ENCODE results near the gene STXBP5. TPM values are rescaled to one million over a fixed set of nuclear protein-coding genes. Genes with fewer than 3 reads are reported as not detected.

Gene STXBP5
- polyA plus RNA-seq, 1 of the 3 experiments (the other 2 are of a cell fraction), result 9.9 TPM

GRCh38 chr6:147173140-147173539, 31.1 kb upstream of the STXBP5 start (continued):
- no peak for TF ChIP-seq PBX3 (IDR thresholded peaks at IDR 0.05)
- TF ChIP-seq RAD21 (IDR thresholded peaks at IDR 0.05; ENCODE audit: low read length), result no peak
- no peak for TF ChIP-seq MEF2A (IDR thresholded peaks at IDR 0.05; ENCODE audit: borderline replicate concordance, low read depth)

GRCh38 chr6:147173675-147174308, 30.4 kb upstream of the STXBP5 start:
- Histone ChIP-seq H3K36me3 (replicated peaks in 1 of 2; ENCODE audit: control insufficient read depth in 1 of 2, insufficient read depth in 2 of 2, low read length in 1 of 2) (no peaks in the 10 kb centered on the region), H3K9me2 (no peaks in the 10 kb centered on the region), H3K27ac (ENCODE audit: low read depth in 2 of 2, low read length in 1 of 2) (no peak overlapping the region), H3K4me1 (ENCODE audit: control insufficient read depth in 1 of 2, insufficient read depth in 2 of 2, low read depth in 1 of 2, low read length in 1 of 2) (peaks cover 3 to 7% of the 10 kb centered on the region in 2 experiments; a peak in 3 of 4 replicates), H3F3A (replicated peaks; ENCODE audit: insufficient read depth) (peaks cover 12% of the 10 kb centered on the region), H3K4me3 (ENCODE audit: low read depth in 2 of 2, low read length in 1 of 2) (no peak overlapping the region), H3K79me2 (ENCODE audit: insufficient read depth) (no peaks in the 10 kb centered on the region), H4K20me1 (ENCODE audit: insufficient read depth) (no peaks in the 10 kb centered on the region), H2AFZ (ENCODE audit: low read depth) (no peak overlapping the region), H3K27me3 (ENCODE audit: insufficient read depth) (no peaks in the 10 kb centered on the region), H3K9me3 (no peaks in the 10 kb centered on the region), H3K9ac (no peak overlapping the region), H3K4me2 (no peak overlapping the region)
- POLR2A ChIA-PET, result no interaction called here
- CTCF ChIA-PET, result no interaction called here
- no peak for TF ChIP-seq GABPA (IDR thresholded peaks at IDR 0.05; ENCODE audit: low read depth)
- TF ChIP-seq FOXJ3 (CRISPR knock-in tag; IDR thresholded peaks at IDR 0.05), result no peak
- no peak for TF ChIP-seq MXI1 (IDR thresholded peaks at IDR 0.05; ENCODE audit: low read depth, low read length)
- no peak for TF ChIP-seq TCF12 (IDR thresholded peaks at IDR 0.05)
- TF ChIP-seq EZH2phosphoT487 (IDR thresholded peaks at IDR 0.05; ENCODE audit: borderline replicate concordance, low read depth), result no peak
- no peak for TF ChIP-seq FOSL2 (IDR thresholded peaks at IDR 0.05; ENCODE audit: borderline replicate concordance, low read depth)
- TF ChIP-seq USF1 (IDR thresholded peaks at IDR 0.05; ENCODE audit: borderline replicate concordance, low read depth), result no peak
- no peak for TF ChIP-seq ELF1 (IDR thresholded peaks at IDR 0.05)
- WGBS (ENCODE audit: low lambda C conversion rate), result 94% methylated on average over 3 of the region's 3 CpGs
- no peak for DNase-seq

GRCh38 chr6:147176795-147177194, 27.4 kb upstream of the STXBP5 start:
- H2AFZ ChIP-seq (ENCODE audit: low read depth), result no peak overlapping the region
- H3K4me3 ChIP-seq (ENCODE audit: low read depth in 2 of 2, low read length in 1 of 2), result no peak overlapping the region
- H3K27me3 ChIP-seq (ENCODE audit: insufficient read depth), result no peaks in the 10 kb centered on the region
- no peak for DNase-seq
- no peak for TF ChIP-seq TCF12 (IDR thresholded peaks at IDR 0.05)
- TF ChIP-seq GABPA (IDR thresholded peaks at IDR 0.05; ENCODE audit: low read depth), result no peak
- TF ChIP-seq EP300 (IDR thresholded peaks at IDR 0.05; ENCODE audit: borderline replicate concordance in 1 of 2, low read depth in 1 of 2, low read length in 1 of 2), result no peak
- no peak for TF ChIP-seq EZH2phosphoT487 (IDR thresholded peaks at IDR 0.05; ENCODE audit: borderline replicate concordance, low read depth)
- no peak for TF ChIP-seq TEAD4 (IDR thresholded peaks at IDR 0.05; ENCODE audit: borderline replicate concordance, insufficient read depth)
- no peak for TF ChIP-seq MXI1 (IDR thresholded peaks at IDR 0.05; ENCODE audit: low read depth, low read length)
- TF ChIP-seq IRF3 (IDR thresholded peaks at IDR 0.05; ENCODE audit: low read depth, low read length), result no peak
- TF ChIP-seq JUND (IDR thresholded peaks at IDR 0.05), result no peak
- no peak for TF ChIP-seq MEF2A (IDR thresholded peaks at IDR 0.05; ENCODE audit: borderline replicate concordance, low read depth)
- TF ChIP-seq FOXJ3 (CRISPR knock-in tag; IDR thresholded peaks at IDR 0.05), result no peak
- no peak for TF ChIP-seq RFX5 (IDR thresholded peaks at IDR 0.05; ENCODE audit: low read length)
- TF ChIP-seq NRF1 (IDR thresholded peaks at IDR 0.05; ENCODE audit: low read depth, low read length), result no peak
- no peak for TF ChIP-seq CHD2 (IDR thresholded peaks at IDR 0.05; ENCODE audit: low read length, partially characterized antibody)
- TF ChIP-seq REST (IDR thresholded peaks at IDR 0.05; ENCODE audit: low read depth, low read length), result no peak
- H3F3A ChIP-seq (replicated peaks; ENCODE audit: insufficient read depth), result no peaks in the 10 kb centered on the region
- no peak overlapping the region for H3K27ac ChIP-seq (ENCODE audit: low read depth in 2 of 2, low read length in 1 of 2)
- ChIA-PET POLR2A (no interaction called here), CTCF (no interaction called here)
- H3K4me2 ChIP-seq, result no peak overlapping the region
- no peaks in the 10 kb centered on the region for H3K79me2 ChIP-seq (ENCODE audit: insufficient read depth)
- H4K20me1 ChIP-seq (ENCODE audit: insufficient read depth), result no peaks in the 10 kb centered on the region
- H3K36me3 ChIP-seq (replicated peaks in 1 of 2; ENCODE audit: control insufficient read depth in 1 of 2, insufficient read depth in 2 of 2, low read length in 1 of 2), result no peaks in the 10 kb centered on the region
- no peak overlapping the region for H3K9ac ChIP-seq
- no peaks in the 10 kb centered on the region for H3K9me3 ChIP-seq
- H3K9me2 ChIP-seq, result no peaks in the 10 kb centered on the region
- WGBS (ENCODE audit: low lambda C conversion rate), result 75% methylated on average over 1 of the region's 1 CpG
- H3K4me1 ChIP-seq (ENCODE audit: control insufficient read depth in 1 of 2, insufficient read depth in 2 of 2, low read depth in 1 of 2, low read length in 1 of 2), result peaks cover 0 to 3% of the 10 kb centered on the region in 2 experiments; a peak in 2 of 4 replicates

All from SK-N-SH (cell line).